GM21390 (cell line): ENCODE results near the gene ZBTB7B.

Experiments
- ATAC-seq: cut with Tn5 transposase; IDR thresholded peaks from one replicate; pipeline ENCODE4 v1.9.1; 2021; ENCODE audit not compliant: unreplicated experiment

The ZBTB7B gene

DNA sequence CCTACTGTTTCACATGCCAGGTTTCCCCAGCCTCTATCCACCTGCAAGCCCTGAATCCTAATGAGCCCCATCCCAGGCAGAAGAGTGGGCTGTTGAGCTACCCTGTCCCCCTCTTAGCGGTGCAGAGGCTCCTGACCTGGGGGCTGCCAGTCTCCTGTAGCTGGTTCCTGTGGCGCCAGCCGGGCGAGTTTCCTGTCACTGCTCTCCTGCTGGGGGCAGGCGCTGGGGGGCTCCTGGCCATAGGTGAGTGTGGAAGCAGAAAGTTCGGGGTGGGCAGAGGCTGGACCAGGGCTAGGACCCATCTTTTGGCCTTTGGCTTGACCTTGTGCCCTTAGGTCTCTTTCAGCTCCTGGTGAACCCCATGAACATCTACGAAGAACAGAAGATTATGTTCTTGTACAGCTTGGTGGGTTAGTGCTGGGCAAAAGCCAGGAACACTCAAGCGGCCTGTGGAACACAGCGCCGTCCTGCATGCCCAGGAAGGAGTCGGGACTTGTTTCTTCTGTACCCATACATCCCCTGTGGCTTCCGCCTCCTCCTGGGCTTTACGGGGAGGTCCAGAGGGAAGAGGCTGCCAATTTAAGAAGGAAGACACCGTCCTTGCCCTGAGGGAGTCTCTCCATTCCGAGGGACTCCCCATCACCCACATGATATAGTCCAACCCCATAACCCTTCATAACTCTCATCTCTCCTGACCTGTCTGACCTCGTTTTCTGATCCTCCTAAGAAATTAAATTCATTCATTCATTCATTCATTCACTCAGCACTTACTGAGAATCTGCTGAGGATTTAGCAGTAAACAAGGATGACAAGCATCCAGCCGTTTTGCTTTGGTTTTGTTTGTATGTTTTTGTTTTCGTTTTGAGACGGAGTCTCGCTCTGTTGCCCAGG lies 32.0 kb downstream of the ZBTB7B start:
- ATAC-seq = no peak

DNA sequence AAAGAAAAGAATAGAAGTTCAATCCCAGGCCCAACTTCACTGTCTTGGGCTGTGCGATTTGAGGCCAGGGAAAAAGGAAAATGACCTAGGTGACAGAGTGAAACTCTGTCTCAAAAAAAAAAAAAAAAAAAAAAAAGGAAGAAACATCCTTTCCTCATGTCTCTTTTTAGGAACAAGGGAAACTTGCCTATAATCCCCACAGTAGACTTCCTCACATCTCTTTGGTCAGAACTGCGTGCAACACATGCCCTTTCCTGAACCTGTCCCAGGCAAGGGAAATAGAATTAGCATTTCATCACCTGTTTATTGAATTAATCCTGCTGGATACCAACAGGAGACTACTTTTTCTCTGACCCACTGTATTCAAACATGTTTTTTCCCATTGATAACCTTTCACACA lies 33.3 kb downstream of the ZBTB7B start:
- no peak for ATAC-seq

DNA sequence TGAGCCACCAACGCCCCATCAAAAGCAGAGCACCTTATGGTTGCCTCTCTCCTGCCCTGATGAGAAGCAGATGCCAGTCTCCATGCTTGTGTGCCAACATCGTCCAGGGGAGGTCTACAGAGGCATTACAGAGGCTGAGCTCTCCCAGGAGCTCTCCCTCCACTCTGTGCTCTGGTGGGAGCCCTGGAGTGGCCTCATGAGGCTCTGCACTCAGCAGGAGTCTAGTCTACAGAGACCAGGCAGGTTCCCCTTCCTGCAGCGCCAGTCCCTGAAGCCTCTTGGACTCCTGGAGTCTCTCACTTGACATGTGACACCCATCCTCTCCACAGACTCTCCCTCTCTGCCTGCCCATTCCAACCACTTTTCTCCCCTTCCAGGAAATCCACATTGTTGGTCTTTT lies 34.4 kb downstream of the ZBTB7B start:
- ATAC-seq = no peak

- ATAC-seq = no peak
Measured at GRCh38 chr1:155037851-155038441, 35.3 kb downstream of the ZBTB7B start.

DNA sequence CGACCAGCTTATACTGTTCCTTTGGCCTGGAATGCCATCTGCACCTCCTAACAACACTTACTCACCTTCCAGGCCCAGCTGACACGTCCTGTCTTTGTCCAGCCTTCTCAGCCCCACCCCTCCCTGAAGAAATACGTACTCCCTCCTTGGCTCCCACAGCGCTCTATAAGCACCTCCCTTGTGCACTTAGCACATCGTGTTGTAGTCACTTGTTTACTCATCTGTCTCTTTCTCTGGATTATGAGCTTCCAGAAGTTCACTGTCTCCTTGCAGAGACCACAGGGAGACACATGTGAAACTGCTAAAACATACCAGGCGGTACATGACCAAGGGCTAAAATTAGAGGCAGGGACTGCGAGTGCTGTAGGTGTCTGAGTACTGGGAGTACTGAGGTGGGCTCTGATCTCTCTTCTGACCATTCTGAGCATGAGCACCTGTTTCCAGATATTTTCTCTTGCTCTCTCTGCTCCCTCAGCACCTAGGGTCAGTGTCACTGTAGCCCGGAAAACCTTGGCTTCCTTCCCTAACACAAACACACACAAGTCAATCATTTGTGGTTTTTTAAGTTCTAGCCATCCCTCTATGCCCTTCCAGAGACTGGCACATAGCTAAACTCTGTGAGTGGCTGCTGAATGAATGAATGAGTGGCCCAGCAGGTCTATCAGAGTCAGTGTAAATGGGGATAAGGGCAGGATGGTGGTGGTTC lies 36.2 kb downstream of the ZBTB7B start:
- ATAC-seq = no peak

DNA sequence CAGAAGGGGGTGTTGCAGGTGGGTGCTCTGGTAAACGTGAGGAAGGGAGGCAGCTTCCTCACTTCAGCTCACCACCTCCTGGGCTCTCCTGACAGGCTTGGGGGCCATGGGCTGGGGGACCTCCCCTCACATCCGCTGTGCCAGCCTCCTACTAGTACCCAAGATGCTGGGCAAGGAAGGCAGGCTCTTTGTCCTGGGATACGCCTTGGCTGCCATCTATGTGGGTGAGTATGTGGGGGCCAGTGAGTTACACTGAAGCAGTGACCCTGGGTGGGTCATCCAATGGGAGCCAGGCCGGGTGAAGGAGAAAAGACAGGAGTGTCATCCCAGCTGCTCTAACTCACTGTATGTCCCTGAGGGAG lies 36.7 kb downstream of the ZBTB7B start:
- no peak for ATAC-seq

DNA sequence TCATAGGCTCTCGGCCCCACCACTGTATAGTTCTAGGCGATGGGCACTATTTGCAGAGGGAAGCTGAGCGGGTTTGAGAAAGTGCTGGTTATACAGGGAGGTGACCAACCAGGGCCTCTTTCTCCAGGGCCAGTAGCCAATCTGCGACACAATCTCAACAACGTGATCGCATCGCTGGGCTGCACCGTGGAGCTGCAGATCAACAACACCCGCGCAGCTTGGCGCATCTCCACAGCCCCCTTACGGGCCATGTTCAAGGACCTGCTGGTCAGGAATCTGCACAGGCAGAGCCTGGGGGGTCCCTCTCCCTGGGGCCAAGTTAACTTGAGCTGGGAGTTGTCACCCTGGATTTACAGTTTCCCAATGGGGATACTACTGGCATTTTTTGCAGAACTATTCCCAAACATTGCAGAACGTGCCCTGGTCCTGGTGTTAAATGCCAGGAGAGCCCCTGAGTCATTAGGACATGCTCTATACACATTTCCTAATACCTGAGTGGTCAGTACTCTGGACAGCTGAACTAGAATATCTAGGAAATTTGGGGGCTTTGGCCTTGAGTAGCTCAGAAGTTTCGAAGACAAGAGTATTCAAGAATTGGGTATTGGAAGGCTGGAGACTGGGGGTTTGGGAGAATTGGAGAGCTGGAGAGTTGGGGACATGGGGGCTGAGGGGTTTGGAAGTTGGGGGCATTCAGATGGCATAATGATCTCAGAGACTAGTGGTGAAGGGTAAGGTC lies 37.9 kb downstream of the ZBTB7B start:
- no peak for ATAC-seq

- no peak for ATAC-seq
Measured at GRCh38 chr1:155042789-155043188, 40.2 kb downstream of the ZBTB7B start.

GRCh38 chr1:155043301-155043702 lies 40.7 kb downstream of the ZBTB7B start:
- no peak for ATAC-seq

- no peak for ATAC-seq
Measured at GRCh38 chr1:155043793-155044192, 41.2 kb downstream of the ZBTB7B start.

- ATAC-seq = no peak
Measured at GRCh38 chr1:155044365-155044764, 41.8 kb downstream of the ZBTB7B start.

DNA sequence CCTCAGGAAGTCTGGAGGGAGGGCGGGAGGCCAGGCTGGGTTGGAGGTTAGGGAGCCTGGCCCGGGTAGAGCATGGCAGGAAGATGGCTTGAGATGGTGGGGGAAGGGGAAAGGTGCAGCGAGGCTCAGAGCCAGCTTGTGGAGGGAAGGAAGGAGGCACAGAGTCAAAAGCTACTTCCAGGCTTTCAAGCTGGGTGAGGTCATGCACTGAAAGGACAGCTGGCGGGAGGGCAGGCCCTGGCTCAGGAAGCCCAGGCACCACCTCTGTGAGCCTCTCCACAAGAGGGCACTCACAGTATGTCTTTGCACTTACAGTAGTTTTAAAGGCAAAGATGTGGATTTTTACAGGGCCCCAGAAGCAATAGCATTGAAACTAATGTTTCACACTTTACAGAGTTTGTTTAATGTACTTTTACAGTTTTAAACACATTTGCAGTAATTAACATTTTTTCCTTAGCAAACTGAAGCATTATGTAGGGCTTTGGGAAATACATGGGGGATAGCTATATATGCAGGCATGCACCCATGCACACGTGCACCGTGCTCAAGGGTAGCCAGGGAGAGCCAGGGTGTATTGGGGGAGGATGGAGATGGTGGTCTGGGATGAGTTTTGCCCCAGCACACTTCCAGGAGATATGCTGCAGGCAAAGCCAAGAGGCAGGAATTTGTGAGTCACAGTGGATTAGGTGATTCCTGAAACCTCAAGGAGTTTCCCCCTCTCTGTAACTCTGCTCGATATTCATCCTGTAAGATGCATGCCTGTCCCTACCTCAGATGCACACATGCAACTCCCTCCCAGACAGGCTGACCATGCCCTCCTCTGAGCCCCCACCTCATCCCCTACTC lies 42.4 kb downstream of the ZBTB7B start:
- ATAC-seq = no peak

DNA sequence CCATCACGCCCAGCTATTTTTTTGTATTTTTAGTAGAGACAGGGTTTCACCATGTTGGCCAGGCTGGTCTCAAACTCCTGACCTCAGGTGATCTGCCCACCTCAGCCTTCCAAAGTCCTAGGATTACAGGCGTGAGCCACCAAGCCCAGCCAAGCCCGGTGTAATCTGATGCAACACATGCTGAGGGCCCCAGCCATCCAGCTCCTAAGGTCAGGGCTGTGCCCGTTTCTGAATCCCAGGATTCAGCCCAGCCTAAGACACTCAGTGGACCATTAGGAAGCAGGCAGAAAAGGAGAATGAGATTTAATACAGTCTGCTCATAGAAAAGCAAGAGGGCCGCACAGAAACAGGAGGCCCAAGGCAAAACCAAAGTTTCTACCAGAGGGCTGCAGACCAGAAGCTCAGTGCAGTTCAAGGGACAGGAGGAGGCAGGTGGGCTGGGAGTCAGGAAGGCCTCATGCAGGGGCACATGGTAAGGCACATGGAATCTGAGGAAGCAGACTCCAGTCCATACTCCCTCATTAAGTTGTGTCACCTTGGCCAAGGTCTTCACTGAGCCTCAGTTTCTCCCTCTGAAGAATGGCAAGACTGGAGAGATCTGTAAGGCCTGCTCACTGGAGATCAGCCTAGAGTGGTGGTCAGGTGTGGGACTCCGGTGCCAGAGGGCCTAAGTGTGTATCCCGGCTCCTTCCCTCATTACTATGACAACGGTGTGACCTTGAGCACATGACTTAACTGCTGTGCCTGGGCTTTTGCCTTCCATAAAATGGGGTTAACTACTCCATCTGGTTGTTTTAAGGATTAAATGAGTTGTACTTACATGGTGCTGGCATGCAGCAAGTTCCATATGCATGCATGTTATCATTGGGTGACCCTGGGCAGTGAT lies 46.1 kb downstream of the ZBTB7B start:
- ATAC-seq = no peak

GRCh38 chr1:155049651-155050559 lies 47.3 kb downstream of the ZBTB7B start:
- ATAC-seq = no peak

- peak; percentile 64 for ATAC-seq
Measured at GRCh38 chr1:155050560-155051341, 48.1 kb downstream of the ZBTB7B start, which contains the start of gene ADAM15. TSS of gene ADAM15 (plus strand) at chr1:155051316. CDS start at chr1:155051387, 71 bp downstream.

DNA sequence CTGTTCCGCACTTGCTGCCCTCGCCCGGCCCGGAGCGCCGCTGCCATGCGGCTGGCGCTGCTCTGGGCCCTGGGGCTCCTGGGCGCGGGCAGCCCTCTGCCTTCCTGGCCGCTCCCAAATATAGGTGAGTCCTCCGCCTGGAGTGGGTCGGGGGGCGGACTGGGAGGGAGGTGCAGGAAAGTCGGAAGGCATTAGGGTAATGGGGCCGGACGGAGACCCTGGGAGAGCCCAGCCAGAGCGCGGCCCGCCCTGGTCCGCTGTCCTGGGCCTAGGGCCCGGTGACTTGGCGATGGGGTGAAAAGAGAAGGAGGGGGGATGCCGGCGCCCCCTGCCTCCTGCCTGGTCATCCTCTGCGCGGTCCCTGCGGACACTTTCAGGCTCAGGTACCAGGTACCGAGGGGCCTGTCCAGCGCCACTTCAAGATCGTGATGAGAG lies 48.8 kb downstream of the ZBTB7B start:
- ATAC-seq = peak; percentile 10

DNA sequence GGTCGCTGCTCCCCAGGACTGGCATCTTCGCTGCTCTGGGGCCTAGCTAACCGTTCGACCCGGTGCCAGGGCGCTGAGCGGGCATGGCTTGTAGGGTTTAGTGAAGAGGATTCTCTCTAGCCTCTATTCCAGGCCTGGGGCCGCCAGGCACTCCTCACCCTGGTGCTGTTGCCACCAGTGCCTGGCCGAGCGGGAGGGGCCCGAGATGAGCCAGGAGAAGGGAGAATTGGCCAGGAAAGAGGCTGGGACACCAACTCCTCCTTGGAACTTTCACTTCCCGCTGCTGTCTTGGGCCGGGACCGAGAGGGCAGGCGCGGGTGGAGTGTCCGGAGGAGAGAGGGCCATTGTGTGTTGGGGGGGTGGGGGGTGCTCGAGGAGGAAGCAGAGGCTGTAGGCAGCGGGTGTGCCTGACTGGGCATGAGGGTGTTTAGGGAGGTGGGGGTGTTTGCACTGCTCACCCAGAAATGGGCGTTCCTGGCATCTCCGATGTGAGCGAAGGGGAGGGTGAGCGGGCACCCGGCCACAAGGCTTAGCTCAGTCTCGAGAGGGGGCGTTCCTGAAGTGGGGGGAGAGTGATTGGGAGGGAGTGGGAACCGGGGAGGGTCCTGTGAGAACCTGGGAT lies 49.3 kb downstream of the ZBTB7B start:
- no peak for ATAC-seq
